Measurements from ENCODE around the gene XRN1.

GRCh38 chr3:142436951-142437585, 10.8 kb downstream of the XRN1 start:
- TF ChIP-seq CTCF (conservative IDR thresholded peaks at IDR 0.05 in 1 of 2, IDR thresholded peaks at IDR 0.05 in 1 of 2; ENCODE audit: low read depth in 1 of 2, low read length in 2 of 2) (no peak), EZH2 (IDR thresholded peaks at IDR 0.05; ENCODE audit: low read length, missing control alignments) (no peak)
